ENCODE data around the gene OTC.

The OTC gene

DNA sequence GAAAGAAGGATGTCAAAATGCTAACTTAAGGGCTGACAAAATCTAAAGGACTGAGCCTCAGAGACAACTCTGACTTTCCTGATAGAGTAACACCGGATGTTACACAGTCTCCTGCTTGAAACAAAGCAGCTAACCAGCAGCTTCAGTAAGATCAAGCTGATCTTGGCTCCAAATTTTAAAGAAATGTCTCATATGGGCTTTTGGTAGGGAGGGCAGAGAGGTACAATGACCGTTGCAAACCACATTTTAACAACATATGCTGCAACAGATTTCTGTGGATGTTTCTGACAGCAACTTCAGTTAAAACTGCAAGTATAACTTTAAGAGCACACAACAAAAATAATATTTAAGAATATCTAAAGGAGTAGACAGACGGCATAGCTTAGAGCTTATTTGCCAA is 34.2 kb upstream of the OTC start:
- Histone ChIP-seq H3K27me3 (ENCODE audit: insufficient read depth, poor library complexity, severe bottlenecking) (no peaks in the 10 kb centered on the region), H3K27ac (replicated peaks) (peak overlapping the region; percentile 85), H3K4me3 (replicated peaks; ENCODE audit: insufficient read depth, low read length) (no peak overlapping the region)
- DNase-seq (ENCODE audit: low read depth in 1 of 2, low spot score in 1 of 2) = peak; percentile 29 to 57
- TF ChIP-seq, protein P1, sequence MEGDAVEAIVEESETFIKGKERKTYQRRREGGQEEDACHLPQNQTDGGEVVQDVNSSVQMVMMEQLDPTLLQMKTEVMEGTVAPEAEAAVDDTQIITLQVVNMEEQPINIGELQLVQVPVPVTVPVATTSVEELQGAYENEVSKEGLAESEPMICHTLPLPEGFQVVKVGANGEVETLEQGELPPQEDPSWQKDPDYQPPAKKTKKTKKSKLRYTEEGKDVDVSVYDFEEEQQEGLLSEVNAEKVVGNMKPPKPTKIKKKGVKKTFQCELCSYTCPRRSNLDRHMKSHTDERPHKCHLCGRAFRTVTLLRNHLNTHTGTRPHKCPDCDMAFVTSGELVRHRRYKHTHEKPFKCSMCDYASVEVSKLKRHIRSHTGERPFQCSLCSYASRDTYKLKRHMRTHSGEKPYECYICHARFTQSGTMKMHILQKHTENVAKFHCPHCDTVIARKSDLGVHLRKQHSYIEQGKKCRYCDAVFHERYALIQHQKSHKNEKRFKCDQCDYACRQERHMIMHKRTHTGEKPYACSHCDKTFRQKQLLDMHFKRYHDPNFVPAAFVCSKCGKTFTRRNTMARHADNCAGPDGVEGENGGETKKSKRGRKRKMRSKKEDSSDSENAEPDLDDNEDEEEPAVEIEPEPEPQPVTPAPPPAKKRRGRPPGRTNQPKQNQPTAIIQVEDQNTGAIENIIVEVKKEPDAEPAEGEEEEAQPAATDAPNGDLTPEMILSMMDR (IDR thresholded peaks at IDR 0.05; ENCODE audit: insufficient read depth, low read length) = no peak
- TF ChIP-seq GABPA (IDR thresholded peaks at IDR 0.05; ENCODE audit: low read depth) (no peak), SPI1 (IDR thresholded peaks at IDR 0.05; ENCODE audit: borderline replicate concordance, low read depth) (no peak), POLR2AphosphoS5 (IDR thresholded peaks at IDR 0.05; ENCODE audit: low read depth) (no peak)

DNA sequence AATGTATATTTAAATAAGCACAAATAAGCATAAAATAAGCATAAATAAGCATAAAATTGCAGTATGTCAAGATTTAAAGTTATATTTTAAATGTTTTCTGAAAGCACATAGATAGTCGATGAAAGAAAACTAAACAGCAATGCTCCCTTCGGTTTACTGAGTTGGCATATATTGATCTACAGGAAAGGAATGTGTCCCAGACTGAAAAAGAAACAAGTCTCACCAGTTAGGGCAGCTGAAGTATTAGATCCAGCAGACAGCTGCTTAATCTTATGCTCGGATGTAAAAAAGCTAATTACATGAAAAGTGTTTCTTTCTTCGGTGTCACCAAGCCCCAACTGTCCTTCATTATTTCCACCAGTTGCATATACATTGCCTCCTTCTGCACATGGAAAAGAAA is 33.8 kb upstream of the OTC start:
- no peak overlapping the region for H3K4me3 ChIP-seq (replicated peaks; ENCODE audit: insufficient read depth, low read length)
- H3K27ac ChIP-seq (replicated peaks) = peak overlapping the region; percentile 85
- no peak for TF ChIP-seq POLR2AphosphoS5 (IDR thresholded peaks at IDR 0.05; ENCODE audit: low read depth)
- TF ChIP-seq SPI1 (IDR thresholded peaks at IDR 0.05; ENCODE audit: borderline replicate concordance, low read depth) = no peak
- TF ChIP-seq, protein P1 (IDR thresholded peaks at IDR 0.05; ENCODE audit: insufficient read depth, low read length) = no peak
- TF ChIP-seq, protein P2, sequence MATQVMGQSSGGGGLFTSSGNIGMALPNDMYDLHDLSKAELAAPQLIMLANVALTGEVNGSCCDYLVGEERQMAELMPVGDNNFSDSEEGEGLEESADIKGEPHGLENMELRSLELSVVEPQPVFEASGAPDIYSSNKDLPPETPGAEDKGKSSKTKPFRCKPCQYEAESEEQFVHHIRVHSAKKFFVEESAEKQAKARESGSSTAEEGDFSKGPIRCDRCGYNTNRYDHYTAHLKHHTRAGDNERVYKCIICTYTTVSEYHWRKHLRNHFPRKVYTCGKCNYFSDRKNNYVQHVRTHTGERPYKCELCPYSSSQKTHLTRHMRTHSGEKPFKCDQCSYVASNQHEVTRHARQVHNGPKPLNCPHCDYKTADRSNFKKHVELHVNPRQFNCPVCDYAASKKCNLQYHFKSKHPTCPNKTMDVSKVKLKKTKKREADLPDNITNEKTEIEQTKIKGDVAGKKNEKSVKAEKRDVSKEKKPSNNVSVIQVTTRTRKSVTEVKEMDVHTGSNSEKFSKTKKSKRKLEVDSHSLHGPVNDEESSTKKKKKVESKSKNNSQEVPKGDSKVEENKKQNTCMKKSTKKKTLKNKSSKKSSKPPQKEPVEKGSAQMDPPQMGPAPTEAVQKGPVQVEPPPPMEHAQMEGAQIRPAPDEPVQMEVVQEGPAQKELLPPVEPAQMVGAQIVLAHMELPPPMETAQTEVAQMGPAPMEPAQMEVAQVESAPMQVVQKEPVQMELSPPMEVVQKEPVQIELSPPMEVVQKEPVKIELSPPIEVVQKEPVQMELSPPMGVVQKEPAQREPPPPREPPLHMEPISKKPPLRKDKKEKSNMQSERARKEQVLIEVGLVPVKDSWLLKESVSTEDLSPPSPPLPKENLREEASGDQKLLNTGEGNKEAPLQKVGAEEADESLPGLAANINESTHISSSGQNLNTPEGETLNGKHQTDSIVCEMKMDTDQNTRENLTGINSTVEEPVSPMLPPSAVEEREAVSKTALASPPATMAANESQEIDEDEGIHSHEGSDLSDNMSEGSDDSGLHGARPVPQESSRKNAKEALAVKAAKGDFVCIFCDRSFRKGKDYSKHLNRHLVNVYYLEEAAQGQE (IDR thresholded peaks at IDR 0.05; ENCODE audit: insufficient replicate concordance, low read depth) = no peak
- TF ChIP-seq GABPA (IDR thresholded peaks at IDR 0.05; ENCODE audit: low read depth) = no peak
- no peak for DNase-seq (ENCODE audit: low read depth in 1 of 2, low spot score in 1 of 2)
- no peaks in the 10 kb centered on the region for H3K27me3 ChIP-seq (ENCODE audit: insufficient read depth, poor library complexity, severe bottlenecking)

DNA sequence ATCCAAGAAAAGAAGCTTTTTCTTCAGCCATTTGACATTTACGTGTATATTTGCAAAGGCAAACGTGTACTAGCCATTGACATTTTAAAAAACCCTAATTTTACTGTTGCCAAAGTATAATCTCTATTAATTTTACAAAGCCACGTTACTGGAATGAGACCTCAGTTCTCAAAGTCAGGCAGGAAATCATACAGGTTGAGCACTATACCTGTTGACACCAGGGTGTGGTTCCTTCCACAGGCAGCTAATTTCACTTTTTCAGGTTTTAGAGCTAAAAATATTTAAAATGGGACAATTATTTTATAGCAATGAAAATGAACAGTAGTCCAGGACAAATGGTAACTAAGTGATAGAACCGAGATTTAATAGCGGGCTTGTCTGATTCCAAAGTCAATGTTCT is 31.6 kb upstream of the OTC start:
- Histone ChIP-seq H3K27ac (replicated peaks) (0 out of 2 replicates have a peak overlapping the region, but pooled peaks have one; percentile 8), H3K4me3 (replicated peaks; ENCODE audit: insufficient read depth, low read length) (no peak overlapping the region), H3K27me3 (ENCODE audit: insufficient read depth, poor library complexity, severe bottlenecking) (no peaks in the 10 kb centered on the region)
- TF ChIP-seq, protein P2 (IDR thresholded peaks at IDR 0.05; ENCODE audit: insufficient replicate concordance, low read depth) = no peak
- TF ChIP-seq, protein P1 (IDR thresholded peaks at IDR 0.05; ENCODE audit: insufficient read depth, low read length) = no peak
- TF ChIP-seq SPI1 (IDR thresholded peaks at IDR 0.05; ENCODE audit: borderline replicate concordance, low read depth) (no peak), POLR2AphosphoS5 (IDR thresholded peaks at IDR 0.05; ENCODE audit: low read depth) (no peak), GABPA (IDR thresholded peaks at IDR 0.05; ENCODE audit: low read depth) (no peak)
- DNase-seq (ENCODE audit: low read depth in 1 of 2, low spot score in 1 of 2) = no peak

DNA sequence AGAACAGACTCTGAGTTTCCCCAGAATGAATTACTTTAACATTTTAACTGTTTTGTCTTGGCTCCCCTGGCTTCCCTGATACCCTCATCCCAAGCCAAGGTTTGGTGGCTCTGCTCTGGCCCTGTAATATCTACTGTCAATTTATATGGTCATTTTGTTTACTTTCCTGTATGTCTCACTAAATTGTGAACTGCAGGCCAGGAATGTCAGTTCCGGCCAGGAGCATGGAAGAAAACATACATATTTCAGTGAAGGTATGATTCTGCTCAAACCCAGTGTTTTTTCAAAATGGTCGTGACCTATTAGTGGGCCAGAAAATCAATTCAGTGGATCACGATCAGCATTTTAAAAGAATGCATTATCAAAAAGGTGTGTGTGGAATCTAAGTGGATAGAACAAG is 26.3 kb upstream of the OTC start:
- no peak for DNase-seq (ENCODE audit: low read depth in 1 of 2, low spot score in 1 of 2)
- Histone ChIP-seq H3K27ac (replicated peaks) (peak overlapping the region; percentile 94), H3K27me3 (ENCODE audit: insufficient read depth, poor library complexity, severe bottlenecking) (no peaks in the 10 kb centered on the region), H3K4me3 (replicated peaks; ENCODE audit: insufficient read depth, low read length) (peak overlapping the region; percentile 64)
- TF ChIP-seq, protein P2 (IDR thresholded peaks at IDR 0.05; ENCODE audit: insufficient replicate concordance, low read depth) = no peak
- TF ChIP-seq GABPA (IDR thresholded peaks at IDR 0.05; ENCODE audit: low read depth) (no peak), SPI1 (IDR thresholded peaks at IDR 0.05; ENCODE audit: borderline replicate concordance, low read depth) (no peak), POLR2AphosphoS5 (IDR thresholded peaks at IDR 0.05; ENCODE audit: low read depth) (no peak)
- TF ChIP-seq, protein P1 (IDR thresholded peaks at IDR 0.05; ENCODE audit: insufficient read depth, low read length) = no peak

Data from HL-60 (cell line).